OCI-LY1 (cell line): ENCODE data around the gene FBXW2.

Experiments used
- H2AFZ ChIP-seq: fragments of 200-600 bp; sonication (generic), shearing (Covaris generic); 2 replicates; pipeline ENCODE4 v1.6.0; 2014; ENCODE audit warnings: antibody characterized with exemption, mild to moderate bottlenecking, low read length
- H3F3A ChIP-seq: fragments of 200-600 bp; sonication (generic), shearing (Covaris generic); 2 replicates; pipeline ENCODE4 v1.6.0; 2014; ENCODE audit warnings: mild to moderate bottlenecking, antibody characterized with exemption, low read length, moderate library complexity; ENCODE audit not compliant: insufficient read depth
- H3K27ac ChIP-seq: fragments of 200-600 bp; sonication (generic); 2 replicates; pipeline ENCODE4 v1.5.1; 2014; ENCODE audit warnings: low read length, mixed run types, mild to moderate bottlenecking, low read depth; ENCODE audit not compliant: poor library complexity, severe bottlenecking
- H3K27me3 ChIP-seq: fragments of 200-600 bp; sonication (generic); 2 replicates; pipeline ENCODE4 v1.6.0; 2014; ENCODE audit warnings: antibody characterized with exemption, mild to moderate bottlenecking, low read length, moderate library complexity; ENCODE audit not compliant: insufficient read depth
- H3K36me3 ChIP-seq: fragments of 200-600 bp; sonication (generic); 2 replicates; pipeline ENCODE4 v1.6.1; 2014; ENCODE audit warnings: mild to moderate bottlenecking, antibody characterized with exemption, low read length, moderate library complexity, mixed read lengths; ENCODE audit not compliant: insufficient read depth
- H3K4me1 ChIP-seq: fragments of 200-600 bp; sonication (generic); 2 replicates; pipeline ENCODE4 v1.5.1; 2014; ENCODE audit warnings: mild to moderate bottlenecking, low read length, moderate library complexity; ENCODE audit not compliant: insufficient read depth, severe bottlenecking
- H3K4me2 ChIP-seq: fragments of 200-600 bp; sonication (generic), shearing (Covaris generic); 2 replicates; pipeline ENCODE4 v1.6.1; 2014; ENCODE audit warnings: low read length
- H3K4me3 ChIP-seq: fragments of 200-600 bp; sonication (generic); 2 replicates; pipeline ENCODE4 v1.5.1; 2014; ENCODE audit warnings: low read length, low read depth, mild to moderate bottlenecking, mixed read lengths; ENCODE audit not compliant: poor library complexity, severe bottlenecking
- H3K79me2 ChIP-seq: fragments of 200-600 bp; shearing (Covaris generic); 2 replicates; pipeline ENCODE4 v1.6.1; 2016; ENCODE audit warnings: mixed run types, low read length, mixed read lengths; ENCODE audit not compliant: insufficient read depth
- H3K9ac ChIP-seq: fragments of 200-600 bp; sonication (generic), shearing (Covaris generic); 2 replicates; pipeline ENCODE4 v1.6.1; 2014; ENCODE audit warnings: mild to moderate bottlenecking, low read length, mixed read lengths
- H3K9me2 ChIP-seq: fragments of 200-600 bp; sonication (generic), shearing (Covaris generic); 2 replicates; pipeline ENCODE4 v1.6.1; 2014; ENCODE audit warnings: low read depth, mild to moderate bottlenecking, low read length, mixed read lengths
- H3K9me3 ChIP-seq: fragments of 200-600 bp; shearing (Covaris generic); 2 replicates; pipeline ENCODE4 v1.6.1; 2014; ENCODE audit warnings: low read length, mixed read lengths
- H4K20me1 ChIP-seq: fragments of 200-600 bp; sonication (generic), shearing (Covaris generic); 2 replicates; pipeline ENCODE4 v1.6.0; 2016; ENCODE audit warnings: mild to moderate bottlenecking, low read length; ENCODE audit not compliant: insufficient read depth
- CTCF ChIP-seq: fragments of 200-600 bp; sonication (generic), shearing (Covaris generic); IDR thresholded peaks from 2 replicates; pipeline ENCODE4 v1.5.1; 2017; ENCODE audit warnings: mild to moderate bottlenecking, antibody characterized with exemption, low read length, moderate library complexity, mixed read lengths
- EZH2 ChIP-seq: fragments of 200-600 bp; sonication (generic), shearing (Covaris generic); IDR thresholded peaks from 2 replicates; pipeline ENCODE4 v1.8.0; 2017; ENCODE audit warnings: borderline replicate concordance, mixed run types, mild to moderate bottlenecking, antibody characterized with exemption, low read length, moderate library complexity, mixed read lengths

FBXW2 gene

GRCh38 chr9:120741191-120741590 is 52.0 kb downstream of the FBXW2 start:
- Histone ChIP-seq H2AFZ (no peak overlapping the region), H3K27ac (no peak overlapping the region), H3K9me3 (no peaks in the 10 kb centered on the region), H3K9ac (no peak overlapping the region), H3K36me3 (no peaks in the 10 kb centered on the region), H3K27me3 (no peaks in the 10 kb centered on the region), H3K9me2 (no peaks in the 10 kb centered on the region), H3K4me2 (no peak overlapping the region), H3F3A (no peaks in the 10 kb centered on the region), H3K4me3 (no peak overlapping the region), H3K79me2 (no peaks in the 10 kb centered on the region), H3K4me1 (no peaks in the 10 kb centered on the region), H4K20me1 (no peaks in the 10 kb centered on the region)
- TF ChIP-seq EZH2 (no peak), CTCF (no peak)

DNA sequence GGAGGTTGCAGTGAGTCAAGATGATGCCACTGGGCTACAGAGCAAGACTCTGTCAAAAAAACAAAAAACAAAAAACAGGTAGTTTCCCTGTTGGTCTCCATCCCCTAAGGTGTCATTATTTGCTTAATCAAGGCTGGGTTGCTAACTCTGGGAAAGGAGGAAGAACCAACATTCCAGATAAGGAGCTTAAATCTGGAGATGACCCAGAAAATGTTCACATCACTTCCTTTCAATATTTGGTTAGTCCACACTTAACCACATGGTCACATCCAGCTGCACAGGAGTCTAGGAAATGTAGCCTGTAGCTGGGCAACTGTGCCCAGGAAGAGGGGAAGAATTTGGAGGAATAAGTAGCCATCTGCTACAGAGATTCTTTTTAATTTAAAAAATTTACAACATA is 53.1 kb downstream of the FBXW2 start:
- Histone ChIP-seq H3K36me3 (no peaks in the 10 kb centered on the region), H3K4me3 (no peak overlapping the region), H4K20me1 (no peaks in the 10 kb centered on the region), H3K9me3 (no peaks in the 10 kb centered on the region), H2AFZ (no peak overlapping the region), H3K27ac (no peak overlapping the region), H3F3A (no peaks in the 10 kb centered on the region), H3K27me3 (no peaks in the 10 kb centered on the region), H3K79me2 (no peaks in the 10 kb centered on the region), H3K9me2 (no peaks in the 10 kb centered on the region), H3K4me2 (no peak overlapping the region), H3K9ac (no peak overlapping the region), H3K4me1 (peaks cover 10% of the 10 kb centered on the region)
- no peak for TF ChIP-seq EZH2
- no peak for TF ChIP-seq CTCF

DNA sequence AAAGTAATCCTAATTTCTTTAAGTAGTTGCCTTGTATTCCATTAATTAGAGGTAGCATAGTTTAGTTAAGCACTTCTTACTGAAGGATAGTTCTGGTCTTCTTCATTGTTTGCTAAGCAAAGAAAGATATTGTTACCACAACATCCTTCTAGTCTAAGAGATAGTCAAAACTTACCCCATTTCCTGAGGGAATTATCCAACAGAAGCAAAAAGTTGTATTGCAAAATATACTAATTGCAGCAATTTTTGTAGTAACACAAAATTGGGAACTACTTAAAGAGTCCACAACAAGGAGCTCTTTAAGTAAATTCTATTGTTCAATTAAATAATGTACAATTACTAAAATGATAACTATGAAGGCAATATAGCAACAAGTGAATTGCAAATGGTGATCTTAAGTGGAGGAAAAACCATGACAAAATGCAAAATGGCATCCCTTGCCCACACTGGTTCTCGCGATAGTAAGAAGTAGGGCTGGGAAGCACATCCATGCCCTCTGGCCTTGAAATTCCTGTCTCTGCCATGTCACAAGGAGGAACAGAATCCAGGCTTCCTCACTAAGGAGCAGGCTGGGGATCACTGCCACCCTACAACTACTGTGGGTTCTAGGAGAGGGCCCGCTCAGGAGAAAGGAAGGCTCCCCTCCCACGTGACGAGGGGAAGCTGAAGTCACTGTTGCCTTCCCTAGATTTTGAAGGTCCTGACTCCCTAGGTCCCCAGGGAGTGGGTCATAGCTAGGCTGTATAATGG is 55.6 kb downstream of the FBXW2 start:
- H3K4me1 ChIP-seq, result peaks cover 16% of the 10 kb centered on the region
- H3K27me3 ChIP-seq, result no peaks in the 10 kb centered on the region
- H3K4me2 ChIP-seq, result no peak overlapping the region
- no peak overlapping the region for H2AFZ ChIP-seq
- H3K9me2 ChIP-seq, result no peaks in the 10 kb centered on the region
- no peak overlapping the region for H3K9ac ChIP-seq
- no peak overlapping the region for H3K4me3 ChIP-seq
- no peaks in the 10 kb centered on the region for H3F3A ChIP-seq
- H3K27ac ChIP-seq, result no peak overlapping the region
- H4K20me1 ChIP-seq, result no peaks in the 10 kb centered on the region
- no peaks in the 10 kb centered on the region for H3K9me3 ChIP-seq
- H3K79me2 ChIP-seq, result no peaks in the 10 kb centered on the region
- TF ChIP-seq CTCF, result no peak
- TF ChIP-seq EZH2, result no peak
- H3K36me3 ChIP-seq, result no peaks in the 10 kb centered on the region
